Neural crest cell (in vitro differentiated cells): ENCODE data around the gene MGMT. TPM values are rescaled to one million over a fixed set of nuclear protein-coding genes. Genes with fewer than 3 reads are reported as not detected.

ENCODE experiments used
- DNase-seq: peaks from one replicate; pipeline ENCODE4 v3.0.0; 2021; ENCODE audit warnings: low read depth, mixed read lengths, low spot score
- H3K27ac Mint-ChIP-seq: one replicate; pipeline ENCODE4 v1.8.0; 2021; ENCODE audit warnings: mild to moderate bottlenecking, mixed read lengths; ENCODE audit not compliant: unreplicated experiment
- H3K27me3 Mint-ChIP-seq: 2 replicates; pipeline ENCODE4 v1.8.0; 2021; ENCODE audit warnings: low read depth, mild to moderate bottlenecking, mixed read lengths
- H3K36me3 Mint-ChIP-seq: 2 replicates; pipeline ENCODE4 v1.8.0; 2021; ENCODE audit warnings: low read depth, mild to moderate bottlenecking, mixed read lengths
- H3K4me1 Mint-ChIP-seq: 2 replicates; pipeline ENCODE4 v1.8.0; 2021; ENCODE audit warnings: mixed read lengths
- H3K4me3 Mint-ChIP-seq: one replicate; pipeline ENCODE4 v1.8.0; 2021; ENCODE audit warnings: mild to moderate bottlenecking, mixed read lengths
- H3K9me3 Mint-ChIP-seq: 2 replicates; pipeline ENCODE4 v1.8.0; 2021; ENCODE audit warnings: mixed read lengths
- CTCF ChIP-seq: fragments of 200-600 bp; sonication (generic); conservative IDR thresholded peaks from 2 replicates; pipeline ENCODE4 v1.5.0; 2021; ENCODE audit warnings: antibody characterized with exemption, mild to moderate bottlenecking
- long read RNA-seq: library from polyadenylated mRNA; unstranded; transcript quantifications from one replicate; pipeline ENCODE4 v2.0.0, GENCODE V29; 2020
- total RNA-seq: library from RNA; stranded (reverse); gene quantifications from 2 replicates; pipeline ENCODE4 v1.2.1, GENCODE V29; 2021

The MGMT gene
- total RNA-seq = 13.4 and 15.8 TPM in 2 replicates
- long read RNA-seq, transcript MGMT-201 (5 exons, 1,759 nt) = major isoform, 11 of 14 reads
- long read RNA-seq, partial matches to known transcripts = 0 of 14 reads
- long read RNA-seq, other reads (novel, unspliced or antisense) = 1 of 14 reads

GRCh38 chr10:129466703-129467358, at the start of gene MGMT:
Gene MGMT (plus strand): TSS chr10:129467241.
- peak within 1 kb of the TSS; percentile 12 for H3K27ac Mint-ChIP-seq
- peak within 1 kb of the TSS; percentile 85 for H3K4me3 Mint-ChIP-seq
- H3K27me3 Mint-ChIP-seq = no peaks in the 10 kb centered on the region

GRCh38 chr10:129417870-129418269, 49.2 kb upstream of the MGMT start:
- peaks cover 3% of the 10 kb centered on the region for H3K27me3 Mint-ChIP-seq
- no peaks in the 10 kb centered on the region for H3K36me3 Mint-ChIP-seq
- no peak overlapping the region for H3K27ac Mint-ChIP-seq
- no peak for DNase-seq
- TF ChIP-seq CTCF = no peak
- H3K4me3 Mint-ChIP-seq = no peak overlapping the region
- H3K4me1 Mint-ChIP-seq = peaks cover 19% of the 10 kb centered on the region
- no peaks in the 10 kb centered on the region for H3K9me3 Mint-ChIP-seq

More at GRCh38 chr10:129466703-129467358, at the start of gene MGMT:
- TF ChIP-seq CTCF = no peak
- H3K36me3 Mint-ChIP-seq = peaks cover 3% of the 10 kb centered on the region
- peak; percentile 89 for DNase-seq
- peaks cover 8% of the 10 kb centered on the region for H3K4me1 Mint-ChIP-seq
- no peaks in the 10 kb centered on the region for H3K9me3 Mint-ChIP-seq

- H3K27ac Mint-ChIP-seq = no peak overlapping the region
- no peak for DNase-seq
- TF ChIP-seq CTCF = no peak
- H3K27me3 Mint-ChIP-seq = peaks cover 3% of the 10 kb centered on the region
- H3K9me3 Mint-ChIP-seq = no peaks in the 10 kb centered on the region
- H3K4me3 Mint-ChIP-seq = no peak overlapping the region
- no peaks in the 10 kb centered on the region for H3K36me3 Mint-ChIP-seq
- H3K4me1 Mint-ChIP-seq = peaks cover 19% of the 10 kb centered on the region
Observed at GRCh38 chr10:129418496-129419225, 48.4 kb upstream of the MGMT start.

- Mint-ChIP-seq H3K4me3 (no peak overlapping the region), H3K27ac (no peak overlapping the region), H3K9me3 (no peaks in the 10 kb centered on the region), H3K27me3 (peaks cover 3% of the 10 kb centered on the region), H3K4me1 (peaks cover 19% of the 10 kb centered on the region), H3K36me3 (no peaks in the 10 kb centered on the region)
- no peak for TF ChIP-seq CTCF
- DNase-seq = no peak
Observed at GRCh38 chr10:129419397-129419796, 47.6 kb upstream of the MGMT start.

- Mint-ChIP-seq H3K9me3 (no peaks in the 10 kb centered on the region), H3K4me1 (peaks cover 15% of the 10 kb centered on the region), H3K4me3 (no peak overlapping the region), H3K27me3 (peaks cover 3% of the 10 kb centered on the region), H3K27ac (no peak overlapping the region), H3K36me3 (no peaks in the 10 kb centered on the region)
- no peak for DNase-seq
- no peak for TF ChIP-seq CTCF
Observed at GRCh38 chr10:129421399-129422010, 45.5 kb upstream of the MGMT start.
